RWPE2 (cell line): Measurements from ENCODE around the gene JAZF1.

Experiments
- ATAC-seq: fragments of 200-7000 bp; cut with Tn5 transposase; 3 replicates; pipeline ENCODE4 v1.9.1; 2021; ENCODE audit warnings: low read depth
- DNase-seq: peaks from one replicate; pipeline ENCODE4 v3.0.0-alpha.2; 2020; ENCODE audit warnings: low spot score
- H3K27ac ChIP-seq: fragments of 450-650 bp; 2 replicates; pipeline ENCODE4 v1.5.1; 2017; ENCODE audit warnings: mild to moderate bottlenecking; ENCODE audit not compliant: poor library complexity, severe bottlenecking
- H3K27me3 ChIP-seq: fragments of 250-450 bp; sonication (Bioruptor Pico); 2 replicates; pipeline ENCODE4 v1.5.1; 2021; ENCODE audit warnings: mild to moderate bottlenecking, moderate library complexity; ENCODE audit not compliant: insufficient read depth, poor library complexity, severe bottlenecking
- H3K36me3 ChIP-seq: fragments of 250-450 bp; sonication (Bioruptor Pico); 2 replicates; pipeline ENCODE4 v1.5.1; 2020; ENCODE audit warnings: low read depth, mild to moderate bottlenecking, moderate library complexity
- H3K4me1 ChIP-seq: fragments of 250-450 bp; sonication (Bioruptor Pico); 2 replicates; pipeline ENCODE4 v1.5.1; 2021; ENCODE audit warnings: mild to moderate bottlenecking, moderate library complexity; ENCODE audit not compliant: insufficient read depth, poor library complexity, severe bottlenecking
- H3K4me3 ChIP-seq: fragments of 250-450 bp; sonication (Bioruptor Pico); 2 replicates; pipeline ENCODE4 v1.5.1; 2021; ENCODE audit warnings: mild to moderate bottlenecking, moderate library complexity; ENCODE audit not compliant: severe bottlenecking
- H3K9me3 ChIP-seq: fragments of 250-450 bp; sonication (Bioruptor Pico); 2 replicates; pipeline ENCODE4 v1.5.1; 2021; ENCODE audit warnings: mild to moderate bottlenecking, moderate library complexity; ENCODE audit not compliant: severe bottlenecking
- TF ChIP-seq, protein P1 (sequence below): fragments of 450-650 bp; IDR thresholded peaks from one replicate; pipeline ENCODE4 v1.5.1; 2017; ENCODE audit warnings: mild to moderate bottlenecking, moderate library complexity; ENCODE audit not compliant: poor library complexity, severe bottlenecking

JAZF1 gene

DNA sequence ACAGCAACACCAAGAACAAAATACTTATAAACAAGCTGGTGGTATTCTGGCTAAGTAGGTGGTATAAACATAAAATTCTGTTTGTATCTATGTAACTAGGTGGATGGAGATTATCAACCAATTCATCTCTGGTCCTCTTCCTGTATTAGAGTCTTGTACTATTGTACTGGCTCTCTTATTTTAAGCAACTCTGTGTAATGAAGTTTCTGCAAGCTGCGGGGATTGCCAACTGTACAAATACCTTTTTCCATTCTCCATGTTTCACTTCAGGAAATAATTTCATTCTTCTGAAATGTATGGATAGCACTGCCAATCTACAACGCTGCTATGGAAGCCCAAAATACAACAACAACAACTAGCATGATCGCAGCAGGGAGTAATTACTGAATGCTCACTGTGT, 44.8 kb downstream of the JAZF1 start:
- Histone ChIP-seq H3K27me3 (no peaks in the 10 kb centered on the region), H3K27ac (no peak overlapping the region), H3K9me3 (no peaks in the 10 kb centered on the region), H3K4me3 (no peak overlapping the region), H3K4me1 (no peaks in the 10 kb centered on the region), H3K36me3 (no peaks in the 10 kb centered on the region)
- ATAC-seq (no peak), DNase-seq (no peak)
- TF ChIP-seq, protein P1, sequence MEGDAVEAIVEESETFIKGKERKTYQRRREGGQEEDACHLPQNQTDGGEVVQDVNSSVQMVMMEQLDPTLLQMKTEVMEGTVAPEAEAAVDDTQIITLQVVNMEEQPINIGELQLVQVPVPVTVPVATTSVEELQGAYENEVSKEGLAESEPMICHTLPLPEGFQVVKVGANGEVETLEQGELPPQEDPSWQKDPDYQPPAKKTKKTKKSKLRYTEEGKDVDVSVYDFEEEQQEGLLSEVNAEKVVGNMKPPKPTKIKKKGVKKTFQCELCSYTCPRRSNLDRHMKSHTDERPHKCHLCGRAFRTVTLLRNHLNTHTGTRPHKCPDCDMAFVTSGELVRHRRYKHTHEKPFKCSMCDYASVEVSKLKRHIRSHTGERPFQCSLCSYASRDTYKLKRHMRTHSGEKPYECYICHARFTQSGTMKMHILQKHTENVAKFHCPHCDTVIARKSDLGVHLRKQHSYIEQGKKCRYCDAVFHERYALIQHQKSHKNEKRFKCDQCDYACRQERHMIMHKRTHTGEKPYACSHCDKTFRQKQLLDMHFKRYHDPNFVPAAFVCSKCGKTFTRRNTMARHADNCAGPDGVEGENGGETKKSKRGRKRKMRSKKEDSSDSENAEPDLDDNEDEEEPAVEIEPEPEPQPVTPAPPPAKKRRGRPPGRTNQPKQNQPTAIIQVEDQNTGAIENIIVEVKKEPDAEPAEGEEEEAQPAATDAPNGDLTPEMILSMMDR = no peak

DNA sequence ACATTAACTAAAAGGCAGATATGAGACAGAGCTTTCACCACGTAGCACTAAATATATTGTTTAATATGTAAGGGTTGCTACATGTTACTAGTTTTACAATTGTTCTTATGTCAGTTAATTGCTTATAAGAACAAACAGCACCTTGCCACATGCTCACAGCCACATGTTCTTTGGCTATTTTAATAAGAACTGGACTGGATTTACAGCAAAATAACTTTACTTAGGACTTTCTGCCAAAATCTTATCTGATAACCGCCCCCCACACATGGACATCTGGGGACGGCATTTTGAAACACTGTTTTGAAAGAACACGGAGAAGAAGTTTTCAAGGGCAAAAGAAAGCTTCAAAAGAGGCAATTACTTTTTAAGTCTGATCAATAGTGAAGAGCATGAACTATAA, 45.3 kb downstream of the JAZF1 start:
- Histone ChIP-seq H3K27me3 (no peaks in the 10 kb centered on the region), H3K36me3 (no peaks in the 10 kb centered on the region), H3K9me3 (no peaks in the 10 kb centered on the region), H3K4me1 (no peaks in the 10 kb centered on the region), H3K4me3 (no peak overlapping the region), H3K27ac (no peak overlapping the region)
- ATAC-seq (no peak), DNase-seq (no peak)
- TF ChIP-seq, protein P1 = no peak

- DNase-seq (no peak), ATAC-seq (no peak)
- Histone ChIP-seq H3K36me3 (no peaks in the 10 kb centered on the region), H3K4me1 (no peaks in the 10 kb centered on the region), H3K27me3 (no peaks in the 10 kb centered on the region), H3K4me3 (no peak overlapping the region), H3K9me3 (no peaks in the 10 kb centered on the region), H3K27ac (no peak overlapping the region)
- TF ChIP-seq, protein P1 = no peak
Measured at GRCh38 chr7:28133872-28134271, 46.7 kb downstream of the JAZF1 start.

- H3K9me3 ChIP-seq = no peaks in the 10 kb centered on the region
- no peak overlapping the region for H3K4me3 ChIP-seq
- H3K27me3 ChIP-seq = no peaks in the 10 kb centered on the region
- TF ChIP-seq, protein P1 = no peak
- ATAC-seq = no peak
- no peaks in the 10 kb centered on the region for H3K4me1 ChIP-seq
- no peaks in the 10 kb centered on the region; the same call in 1 of the 2 replicates for H3K36me3 ChIP-seq
- H3K27ac ChIP-seq = no peak overlapping the region
- no peak for DNase-seq
Measured at GRCh38 chr7:28132959-28133870, 47.4 kb downstream of the JAZF1 start.

DNA sequence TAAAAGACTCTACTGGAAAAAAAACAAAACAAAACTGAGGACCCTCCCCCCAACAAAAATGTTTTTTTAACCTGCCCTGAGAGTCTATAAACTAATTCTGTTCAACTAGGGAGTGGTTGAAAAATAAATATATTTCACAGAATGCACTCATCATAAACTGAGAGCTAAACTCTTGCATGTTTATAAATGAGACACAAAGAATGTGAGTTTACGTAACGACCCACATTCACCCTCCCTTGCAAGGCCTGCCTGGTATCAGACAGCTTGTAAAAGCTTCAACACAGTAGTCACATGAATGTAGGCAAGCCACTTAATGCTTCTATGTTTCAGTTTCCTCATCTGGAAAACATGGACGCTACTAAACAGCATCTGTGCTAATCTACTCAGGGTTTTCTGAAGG, 50.3 kb downstream of the JAZF1 start:
- H3K4me1 ChIP-seq = no peaks in the 10 kb centered on the region
- DNase-seq = no peak

More for the DNA sequence above, 50.3 kb downstream of the JAZF1 start:
- Histone ChIP-seq H3K36me3 (no peaks in the 10 kb centered on the region; the same call in 1 of the 2 replicates), H3K4me3 (no peak overlapping the region), H3K9me3 (no peaks in the 10 kb centered on the region), H3K27me3 (no peaks in the 10 kb centered on the region), H3K27ac (no peak overlapping the region)
- no peak for ATAC-seq
- TF ChIP-seq, protein P1 = no peak
